GM19043 (cell line): ENCODE results near the gene RUSF1.

Experiments
- ATAC-seq: cut with Tn5 transposase; IDR thresholded peaks from one replicate; pipeline ENCODE4 v1.9.1; 2021; ENCODE audit warnings: low read depth; ENCODE audit not compliant: unreplicated experiment

The RUSF1 gene

GRCh38 chr16:31473264-31473984, 34.8 kb downstream of the RUSF1 start:
- no peak for ATAC-seq

GRCh38 chr16:31472709-31473203, 35.4 kb downstream of the RUSF1 start:
- no peak for ATAC-seq

- no peak for ATAC-seq
Measured at GRCh38 chr16:31471875-31472708, 36.1 kb downstream of the RUSF1 start, which contains the start of gene TGFB1I1. TGFB1I1 (plus strand) TSS chr16:31472152; CDS start chr16:31472189, 37 bp downstream.

- no peak for ATAC-seq
Measured at GRCh38 chr16:31471241-31471874, 36.8 kb downstream of the RUSF1 start.

GRCh38 chr16:31470615-31471014, 37.6 kb downstream of the RUSF1 start:
- ATAC-seq, result no peak

- ATAC-seq, result no peak
Measured at GRCh38 chr16:31467858-31468257, 40.3 kb downstream of the RUSF1 start.

- peak; percentile 73 for ATAC-seq
Measured at GRCh38 chr16:31467151-31467773, 40.9 kb downstream of the RUSF1 start.

- no peak for ATAC-seq
Measured at GRCh38 chr16:31466381-31466841, 41.8 kb downstream of the RUSF1 start.

GRCh38 chr16:31465788-31466370, 42.3 kb downstream of the RUSF1 start:
- ATAC-seq, result no peak

- no peak for ATAC-seq
Measured at GRCh38 chr16:31464781-31465260, 43.4 kb downstream of the RUSF1 start.

GRCh38 chr16:31464348-31464769, 43.8 kb downstream of the RUSF1 start:
- no peak for ATAC-seq

GRCh38 chr16:31461921-31462804, 46.0 kb downstream of the RUSF1 start:
- no peak for ATAC-seq

GRCh38 chr16:31461201-31461920, 46.8 kb downstream of the RUSF1 start:
- no peak for ATAC-seq

GRCh38 chr16:31460582-31461002, 47.6 kb downstream of the RUSF1 start:
- ATAC-seq, result no peak

- peak; percentile 56 for ATAC-seq
Measured at GRCh38 chr16:31459687-31460581, 48.3 kb downstream of the RUSF1 start.

GRCh38 chr16:31458844-31459686, 49.1 kb downstream of the RUSF1 start, which contains the start of gene ARMC5:
ARMC5 (plus strand) TSS chr16:31459501; CDS start chr16:31459525, 24 bp downstream.
- ATAC-seq, result peak; percentile 61
